ENCODE measurements around the gene ASB6. TPM values are rescaled to one million over a fixed set of nuclear protein-coding genes. Genes with fewer than 3 reads are reported as not detected.

ASB6 gene
- total RNA-seq, 2 experiments from 2014 or later: 19.0 to 21.4 TPM

DNA sequence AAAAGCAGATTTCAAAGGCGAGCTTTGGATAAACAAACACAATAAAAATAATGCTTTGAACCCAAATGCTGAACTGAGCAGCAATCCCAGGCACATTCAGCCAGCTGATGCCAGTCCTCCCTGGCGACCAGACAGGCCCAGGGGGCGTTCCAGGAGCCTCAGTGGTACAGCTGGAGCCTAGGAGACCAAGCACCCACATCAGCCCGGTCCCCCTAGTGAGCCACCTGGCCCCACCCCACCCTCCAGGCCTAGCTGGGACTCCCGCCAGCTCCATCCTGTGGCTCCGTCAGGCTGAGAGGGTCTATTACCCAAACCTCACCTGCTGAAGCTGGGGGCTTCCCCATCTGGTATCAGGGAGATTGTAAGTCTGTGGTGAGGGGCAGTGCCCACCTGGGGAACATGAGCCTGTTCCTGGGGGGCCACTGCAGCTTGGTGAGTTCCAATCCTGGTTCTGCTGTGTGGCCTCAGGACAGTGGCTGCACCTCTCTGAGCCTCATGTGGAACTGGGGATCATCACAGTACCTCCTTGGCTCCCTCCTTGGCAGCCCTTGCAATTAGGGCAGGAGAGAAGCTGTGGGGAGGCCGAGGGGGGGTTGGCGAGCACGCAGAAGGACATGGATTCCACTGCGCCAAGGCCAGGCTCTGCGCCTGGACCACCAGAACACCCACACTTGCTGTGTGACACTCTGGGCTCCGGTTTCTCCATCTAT lies 37.7 kb downstream of the ASB6 start:
- Histone ChIP-seq H3K4me2 (ENCODE audit: low read length) (no peak overlapping the region), H3K4me1 (ENCODE audit: insufficient read depth, low read length, poor library complexity, severe bottlenecking) (peaks cover 26% of the 10 kb centered on the region), H2AFZ (ENCODE audit: low read length) (no peak overlapping the region), H3K9me3 (ENCODE audit: low read length) (no peaks in the 10 kb centered on the region), H4K20me1 (ENCODE audit: insufficient read depth, low read length) (no peaks in the 10 kb centered on the region), H3K79me2 (ENCODE audit: insufficient read depth, low read depth, low read length) (no peaks in the 10 kb centered on the region), H3K9me2 (ENCODE audit: insufficient read depth, low read length) (no peaks in the 10 kb centered on the region), H3K27ac (ENCODE audit: low read depth, low read length, poor library complexity, severe bottlenecking) (no peak overlapping the region), H3K4me3 (ENCODE audit: low read depth, low read length, poor library complexity, severe bottlenecking) (no peak overlapping the region), H3K36me3 (ENCODE audit: insufficient read depth, low read length) (no peaks in the 10 kb centered on the region)
- TF ChIP-seq, protein P1, sequence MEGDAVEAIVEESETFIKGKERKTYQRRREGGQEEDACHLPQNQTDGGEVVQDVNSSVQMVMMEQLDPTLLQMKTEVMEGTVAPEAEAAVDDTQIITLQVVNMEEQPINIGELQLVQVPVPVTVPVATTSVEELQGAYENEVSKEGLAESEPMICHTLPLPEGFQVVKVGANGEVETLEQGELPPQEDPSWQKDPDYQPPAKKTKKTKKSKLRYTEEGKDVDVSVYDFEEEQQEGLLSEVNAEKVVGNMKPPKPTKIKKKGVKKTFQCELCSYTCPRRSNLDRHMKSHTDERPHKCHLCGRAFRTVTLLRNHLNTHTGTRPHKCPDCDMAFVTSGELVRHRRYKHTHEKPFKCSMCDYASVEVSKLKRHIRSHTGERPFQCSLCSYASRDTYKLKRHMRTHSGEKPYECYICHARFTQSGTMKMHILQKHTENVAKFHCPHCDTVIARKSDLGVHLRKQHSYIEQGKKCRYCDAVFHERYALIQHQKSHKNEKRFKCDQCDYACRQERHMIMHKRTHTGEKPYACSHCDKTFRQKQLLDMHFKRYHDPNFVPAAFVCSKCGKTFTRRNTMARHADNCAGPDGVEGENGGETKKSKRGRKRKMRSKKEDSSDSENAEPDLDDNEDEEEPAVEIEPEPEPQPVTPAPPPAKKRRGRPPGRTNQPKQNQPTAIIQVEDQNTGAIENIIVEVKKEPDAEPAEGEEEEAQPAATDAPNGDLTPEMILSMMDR (conservative IDR thresholded peaks at IDR 0.05; ENCODE audit: low read length): no peak
- no peak for TF ChIP-seq EZH2phosphoT487 (IDR thresholded peaks at IDR 0.05; ENCODE audit: borderline replicate concordance, low read depth, low read length)
- no peak for DNase-seq (ENCODE audit: low spot score)
- no TSS peak for BruUV-seq (replicated peaks)
- ChIA-PET CTCF (ENCODE audit: unreplicated experiment) (no interaction called here), POLR2A (interaction anchor here (1.2 kb wide), 1 partner anchor 11 kb away, joined by 3 read pairs; no protein-coding TSS in a partner anchor)
- intact Hi-C loops (cut with micrococcal nuclease; ENCODE audit: unreplicated experiment): no loop called here

DNA sequence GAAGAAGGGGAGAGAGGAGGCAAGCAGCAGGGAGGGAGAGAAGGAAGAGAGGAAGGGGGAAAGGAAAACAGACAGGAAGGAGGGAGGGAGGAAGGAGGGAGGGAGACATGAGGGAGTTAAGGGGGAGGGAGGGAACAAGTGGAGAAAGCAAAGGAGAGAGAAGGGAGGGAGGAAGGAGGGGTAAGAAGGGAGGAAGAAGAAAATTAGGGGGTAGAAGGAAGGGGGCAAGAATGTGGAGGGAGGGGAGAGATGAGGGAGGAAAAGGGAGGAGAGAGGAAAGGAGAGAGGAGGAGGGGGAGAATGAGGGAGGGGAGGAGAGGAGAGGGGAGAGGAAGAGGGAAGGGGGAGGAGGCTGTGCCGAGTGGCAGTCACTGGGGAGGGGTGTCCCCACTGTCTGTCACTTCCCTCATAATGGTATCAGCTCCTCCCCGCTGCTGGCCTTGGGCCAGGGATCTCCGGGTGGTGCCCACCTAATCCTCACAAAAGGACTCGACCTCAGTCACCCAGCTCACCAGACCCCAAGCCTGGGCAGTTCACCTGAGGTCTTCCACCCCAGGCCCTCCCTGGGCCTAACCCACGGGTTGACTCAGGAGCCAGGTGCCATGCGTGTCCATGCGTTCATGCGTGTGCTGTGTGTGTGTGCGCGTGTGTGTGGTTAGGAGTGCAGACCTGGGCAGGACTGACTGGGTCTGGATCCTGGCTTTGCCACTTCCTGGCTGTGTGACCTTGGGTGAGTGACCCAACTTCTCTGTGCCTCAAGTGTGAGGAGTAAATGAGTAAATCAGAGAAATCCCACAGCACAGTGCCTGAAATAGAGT lies 39.1 kb downstream of the ASB6 start:
- H2AFZ ChIP-seq (ENCODE audit: low read length): no peak overlapping the region

More for the DNA sequence above, 39.1 kb downstream of the ASB6 start:
- Histone ChIP-seq H3K27ac (ENCODE audit: low read depth, low read length, poor library complexity, severe bottlenecking) (no peak overlapping the region), H3K36me3 (ENCODE audit: insufficient read depth, low read length) (no peaks in the 10 kb centered on the region), H3K4me2 (ENCODE audit: low read length) (no peak overlapping the region), H3K9me2 (ENCODE audit: insufficient read depth, low read length) (no peaks in the 10 kb centered on the region), H3K79me2 (ENCODE audit: insufficient read depth, low read depth, low read length) (no peaks in the 10 kb centered on the region), H3K4me1 (ENCODE audit: insufficient read depth, low read length, poor library complexity, severe bottlenecking) (peaks cover 25% of the 10 kb centered on the region), H4K20me1 (ENCODE audit: insufficient read depth, low read length) (no peaks in the 10 kb centered on the region), H3K9me3 (ENCODE audit: low read length) (no peaks in the 10 kb centered on the region), H3K4me3 (ENCODE audit: low read depth, low read length, poor library complexity, severe bottlenecking) (no peak overlapping the region)
- BruUV-seq (replicated peaks): no TSS peak
- TF ChIP-seq, protein P1 (conservative IDR thresholded peaks at IDR 0.05; ENCODE audit: low read length): no peak
- no peak for TF ChIP-seq EZH2phosphoT487 (IDR thresholded peaks at IDR 0.05; ENCODE audit: borderline replicate concordance, low read depth, low read length)
- POLR2A ChIA-PET: interaction anchor here (0.7 to 1.2 kb wide), 2 partner anchors 10 to 95 kb away, joined by 3 read pairs; no protein-coding TSS in a partner anchor
- DNase-seq (ENCODE audit: low spot score): no peak
- CTCF ChIA-PET (ENCODE audit: unreplicated experiment): no interaction called here
- intact Hi-C loops (cut with micrococcal nuclease; ENCODE audit: unreplicated experiment): no loop called here
